SK-N-MC (cell line): Measurements from ENCODE around the gene CEACAM8.

Experiments
- EZH2 ChIP-seq: fragments of 200-600 bp; sonication (generic); IDR thresholded peaks from one replicate; pipeline ENCODE4 v1.6.1; 2017; ENCODE audit warnings: antibody characterized with exemption
- FOXP2 ChIP-seq: optimal IDR thresholded peaks from 2 replicates; pipeline ENCODE3; 2011; ENCODE audit warnings: mild to moderate bottlenecking, moderate library complexity; ENCODE audit not compliant: insufficient read depth; ENCODE audit errors: extremely low read length, control extremely low read depth

DNA sequence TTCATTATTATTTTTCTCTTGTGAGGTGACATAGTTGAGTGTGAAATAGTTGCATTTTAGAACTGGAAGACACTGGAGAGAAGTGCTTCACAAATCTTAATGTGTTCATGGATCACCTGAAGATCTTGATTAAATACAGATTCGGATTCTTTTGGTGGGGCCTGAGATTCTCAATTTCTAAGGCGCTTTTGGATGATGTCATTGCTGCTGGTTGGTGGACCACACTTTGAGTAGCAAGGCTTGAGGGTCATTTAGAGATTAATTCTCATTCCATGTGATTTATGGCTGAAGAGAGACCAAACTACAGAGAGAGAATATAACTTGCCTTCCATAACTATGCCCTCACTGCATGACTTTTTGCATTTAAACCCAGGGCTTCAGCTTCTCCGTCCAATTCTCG lies 27.2 kb downstream of the CEACAM8 start:
- no peak for TF ChIP-seq EZH2
- TF ChIP-seq FOXP2 = no peak
